HEK293 (cell line): Measurements from ENCODE around the gene TCF3.
A peak's percentile ranks its signal among the peaks of the same experiment; 100 is the strongest.

Experiments used
- CTCF ChIA-PET: fragments of 350-600 bp; formaldehyde crosslinking; extraction: SDS; loops from one replicate; lab custom pipeline; 2021; ENCODE audit warnings: antibody characterized with exemption; lab: Yijun Ruan, JAX
- POLR2A ChIA-PET: fragments of 300-600 bp; formaldehyde crosslinking; extraction: SDS; loops from one replicate; lab custom pipeline; 2020; ENCODE audit warnings: antibody characterized with exemption, inconsistent platforms; lab: Yijun Ruan, JAX
- H3K27ac ChIP-seq: fragments of 200-500 bp; sonication (Bioruptor generic); 2 replicates; pipeline ENCODE4 v1.5.1; 2014; ENCODE audit warnings: low read depth, low read length, control low read depth, inconsistent platforms; ENCODE audit errors: extremely low read depth
- H3K36me3 ChIP-seq, 2 experiments: fragments of 200-500 bp in 1 of 2; sonication (Bioruptor generic) in 1 of 2; 1 replicate in 1 of 2; 2 replicates in 1 of 2; pipeline ENCODE4 v1.5.1; 2014 to 2017; ENCODE audit warnings: inconsistent platforms in 2 of 2, low read length in 2 of 2; ENCODE audit not compliant: control insufficient read depth in 2 of 2, insufficient read depth in 1 of 2
- H3K4me1 ChIP-seq: fragments of 200-500 bp; sonication (Bioruptor generic); 2 replicates; pipeline ENCODE4 v1.5.1; 2014; ENCODE audit warnings: mild to moderate bottlenecking, low read length, inconsistent platforms; ENCODE audit not compliant: control insufficient read depth, insufficient read depth
- H3K4me3 ChIP-seq: 2 replicates; pipeline ENCODE4 v1.5.1; 2011; ENCODE audit warnings: low read depth, mild to moderate bottlenecking, control low read depth, low read length, moderate library complexity
- H3K9me3 ChIP-seq: fragments of 200-500 bp; sonication (Bioruptor generic); 2 replicates; pipeline ENCODE4 v1.5.1; 2014; ENCODE audit warnings: low read depth, low read length, inconsistent platforms; ENCODE audit not compliant: control insufficient read depth, insufficient read depth
- FEZF1 ChIP-seq: fragments of 450-650 bp; formaldehyde crosslinking; IDR thresholded peaks from 2 replicates; pipeline ENCODE4 v1.5.1; 2016; ENCODE audit warnings: missing biosample characterization, missing genetic modification characterization
- KLF7 ChIP-seq: fragments of 450-650 bp; formaldehyde crosslinking; IDR thresholded peaks from 2 replicates; pipeline ENCODE4 v1.5.1; 2016; ENCODE audit warnings: missing biosample characterization, missing genetic modification characterization, borderline replicate concordance
- OSR2 ChIP-seq: fragments of 450-650 bp; formaldehyde crosslinking; IDR thresholded peaks from 2 replicates; pipeline ENCODE4 v1.5.1; 2016; ENCODE audit warnings: missing biosample characterization, missing genetic modification characterization
- PATZ1 ChIP-seq: fragments of 450-650 bp; formaldehyde crosslinking; IDR thresholded peaks from 2 replicates; pipeline ENCODE4 v1.5.1; 2016; ENCODE audit warnings: missing biosample characterization, missing genetic modification characterization
- PRDM1 ChIP-seq: fragments of 450-650 bp; formaldehyde crosslinking; IDR thresholded peaks from 2 replicates; pipeline ENCODE4; 2016; ENCODE audit warnings: missing biosample characterization, missing genetic modification characterization
- SCRT1 ChIP-seq: fragments of 450-650 bp; formaldehyde crosslinking; IDR thresholded peaks from 2 replicates; pipeline ENCODE4 v1.5.1; 2016; ENCODE audit warnings: missing biosample characterization, missing genetic modification characterization, borderline replicate concordance
- SCRT2 ChIP-seq: fragments of 450-650 bp; formaldehyde crosslinking; IDR thresholded peaks from 2 replicates; pipeline ENCODE4 v1.5.1; 2016; ENCODE audit warnings: missing biosample characterization, missing genetic modification characterization
- YY1 ChIP-seq: fragments of 450-650 bp; formaldehyde crosslinking; IDR thresholded peaks from 2 replicates; pipeline ENCODE4 v1.5.1; 2018; ENCODE audit warnings: missing biosample characterization, missing genetic modification characterization
- ZBTB44 ChIP-seq: fragments of 450-650 bp; IDR thresholded peaks from 2 replicates; pipeline ENCODE4 v1.5.1; 2018; ENCODE audit warnings: missing biosample characterization, mild to moderate bottlenecking, missing genetic modification characterization
- ZFP3 ChIP-seq: fragments of 450-650 bp; formaldehyde crosslinking; IDR thresholded peaks from 2 replicates; pipeline ENCODE4 v1.5.1; 2016; ENCODE audit warnings: low read depth, missing biosample characterization, missing genetic modification characterization
- ZFP69B ChIP-seq: fragments of 450-650 bp; formaldehyde crosslinking; IDR thresholded peaks from 2 replicates; pipeline ENCODE4 v1.5.1; 2016; ENCODE audit warnings: missing biosample characterization, missing genetic modification characterization
- ZNF121 ChIP-seq: fragments of 450-650 bp; formaldehyde crosslinking; IDR thresholded peaks from 2 replicates; pipeline ENCODE4 v1.5.1; 2016; ENCODE audit warnings: missing biosample characterization, missing genetic modification characterization
- ZNF140 ChIP-seq: fragments of 450-650 bp; formaldehyde crosslinking; IDR thresholded peaks from 2 replicates; pipeline ENCODE4 v1.5.1; 2016; ENCODE audit warnings: missing biosample characterization, missing genetic modification characterization
- ZNF211 ChIP-seq: fragments of 450-650 bp; formaldehyde crosslinking; IDR thresholded peaks from 2 replicates; pipeline ENCODE4 v1.5.1; 2016; ENCODE audit warnings: low read depth, missing biosample characterization, missing genetic modification characterization
- ZNF239 ChIP-seq: fragments of 450-650 bp; formaldehyde crosslinking; IDR thresholded peaks from 2 replicates; pipeline ENCODE4 v1.5.1; 2016; ENCODE audit warnings: missing biosample characterization, missing genetic modification characterization
- ZNF416 ChIP-seq: fragments of 450-650 bp; formaldehyde crosslinking; IDR thresholded peaks from 2 replicates; pipeline ENCODE4 v1.5.1; 2016; ENCODE audit warnings: missing biosample characterization, missing genetic modification characterization
- ZNF514 ChIP-seq: fragments of 450-650 bp; formaldehyde crosslinking; IDR thresholded peaks from 2 replicates; pipeline ENCODE4 v1.5.1; 2016; ENCODE audit warnings: missing biosample characterization, missing genetic modification characterization
- ZNF521 ChIP-seq: fragments of 450-650 bp; formaldehyde crosslinking; IDR thresholded peaks from 2 replicates; pipeline ENCODE4 v1.5.1; 2017; ENCODE audit warnings: missing biosample characterization, mild to moderate bottlenecking, missing genetic modification characterization
- ZNF600 ChIP-seq: fragments of 450-650 bp; formaldehyde crosslinking; IDR thresholded peaks from 2 replicates; pipeline ENCODE4 v1.5.1; 2016; ENCODE audit warnings: missing biosample characterization, missing genetic modification characterization
- ZNF654 ChIP-seq: fragments of 450-650 bp; formaldehyde crosslinking; IDR thresholded peaks from 2 replicates; pipeline ENCODE4 v1.5.1; 2016; ENCODE audit warnings: low read depth, missing biosample characterization, missing genetic modification characterization
- ZNF701 ChIP-seq: fragments of 450-650 bp; formaldehyde crosslinking; IDR thresholded peaks from 2 replicates; pipeline ENCODE4 v1.5.1; 2016; ENCODE audit warnings: missing biosample characterization, missing genetic modification characterization
- ZNF704 ChIP-seq: fragments of 450-650 bp; formaldehyde crosslinking; IDR thresholded peaks from 2 replicates; pipeline ENCODE4 v1.5.1; 2016; ENCODE audit warnings: missing biosample characterization, missing genetic modification characterization
- ZNF791 ChIP-seq: fragments of 450-650 bp; formaldehyde crosslinking; IDR thresholded peaks from 2 replicates; pipeline ENCODE4 v1.5.1; 2016; ENCODE audit warnings: missing biosample characterization, missing genetic modification characterization
- TF ChIP-seq, protein P1 (sequence below): fragments of 450-650 bp; formaldehyde crosslinking; IDR thresholded peaks from 2 replicates; pipeline ENCODE4 v1.5.1; 2016; ENCODE audit warnings: missing biosample characterization, missing genetic modification characterization, low read depth
- TF ChIP-seq, protein P2 (sequence below): fragments of 450-650 bp; formaldehyde crosslinking; IDR thresholded peaks from 2 replicates; pipeline ENCODE4 v1.5.1; 2016; ENCODE audit warnings: missing biosample characterization, missing genetic modification characterization

The TCF3 gene

DNA sequence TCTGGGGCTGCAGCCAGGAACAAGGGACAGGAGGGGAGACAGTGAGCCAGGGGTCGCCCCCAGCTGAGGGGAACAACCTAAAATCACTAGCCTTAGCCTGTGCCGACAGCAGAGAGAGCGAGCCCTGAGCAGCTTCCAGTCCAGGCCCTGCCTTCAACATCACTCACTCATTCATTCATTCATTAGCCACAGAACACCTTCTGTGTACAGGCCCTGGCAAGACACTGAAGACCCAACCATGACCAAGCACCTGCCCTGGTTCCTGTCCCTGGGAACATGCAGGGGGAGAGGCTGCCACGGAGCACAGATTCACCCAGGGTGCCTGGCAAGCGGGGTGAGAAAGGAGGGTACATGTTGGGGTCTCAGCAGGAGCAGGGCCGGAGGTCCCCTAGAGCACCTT, 89.2 kb downstream of the TCF3 start (continued):
- TF ChIP-seq KLF7 (tag by site-specific recombination) (no peak), ZFP69B (tag by site-specific recombination) (no peak), FEZF1 (no peak)
- TF ChIP-seq, all 188 proteins: peak for 3

DNA sequence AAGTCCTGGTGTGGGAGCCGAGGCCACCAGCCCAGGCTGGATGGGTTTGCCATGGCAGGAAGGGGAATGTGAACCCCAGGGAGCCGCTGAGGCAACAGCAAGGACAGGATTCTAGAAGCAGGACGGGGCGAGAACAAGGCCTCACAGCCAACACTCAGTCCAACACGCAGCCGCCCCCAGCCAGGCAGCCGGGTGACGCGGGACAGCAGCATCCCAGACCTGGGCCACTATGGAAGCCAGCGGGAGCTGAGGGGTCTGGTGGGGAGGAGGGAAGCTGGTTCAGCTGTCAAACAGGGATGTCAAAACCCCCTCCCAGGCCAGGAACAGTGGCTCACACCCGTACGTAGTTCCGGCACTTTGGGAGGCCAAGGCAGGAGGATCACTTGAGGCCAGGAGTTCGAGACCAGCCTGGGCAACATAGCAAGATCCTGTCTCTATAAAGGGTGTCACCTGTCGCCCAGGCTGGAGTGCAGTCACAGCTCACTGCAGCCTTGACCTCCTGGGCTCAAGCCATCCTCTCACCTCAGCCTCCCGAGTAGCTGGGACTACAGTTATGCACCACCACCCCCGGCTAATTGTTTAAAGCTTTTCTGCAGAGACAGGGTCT, 91.1 kb downstream of the TCF3 start:
- TF ChIP-seq SCRT1 (tag by site-specific recombination) (0 out of 2 replicates have a peak, but pooled peaks have one; percentile 16), ZBTB44 (tag by site-specific recombination) (no peak), PRDM1 (tag by site-specific recombination) (no peak), ZNF514 (tag by site-specific recombination) (no peak), ZNF521 (tag by site-specific recombination) (no peak), SCRT2 (tag by site-specific recombination) (0 out of 2 replicates have a peak, but pooled peaks have one; percentile 34), ZNF600 (peak; percentile 62), ZNF704 (tag by site-specific recombination) (no peak), ZNF140 (tag by site-specific recombination) (no peak), FEZF1 (no peak), ZNF239 (tag by site-specific recombination) (no peak), ZNF791 (tag by site-specific recombination) (no peak), ZNF121 (tag by site-specific recombination) (peak; percentile 93), ZFP3 (no peak), OSR2 (tag by site-specific recombination) (no peak)
- TF ChIP-seq, protein P1, sequence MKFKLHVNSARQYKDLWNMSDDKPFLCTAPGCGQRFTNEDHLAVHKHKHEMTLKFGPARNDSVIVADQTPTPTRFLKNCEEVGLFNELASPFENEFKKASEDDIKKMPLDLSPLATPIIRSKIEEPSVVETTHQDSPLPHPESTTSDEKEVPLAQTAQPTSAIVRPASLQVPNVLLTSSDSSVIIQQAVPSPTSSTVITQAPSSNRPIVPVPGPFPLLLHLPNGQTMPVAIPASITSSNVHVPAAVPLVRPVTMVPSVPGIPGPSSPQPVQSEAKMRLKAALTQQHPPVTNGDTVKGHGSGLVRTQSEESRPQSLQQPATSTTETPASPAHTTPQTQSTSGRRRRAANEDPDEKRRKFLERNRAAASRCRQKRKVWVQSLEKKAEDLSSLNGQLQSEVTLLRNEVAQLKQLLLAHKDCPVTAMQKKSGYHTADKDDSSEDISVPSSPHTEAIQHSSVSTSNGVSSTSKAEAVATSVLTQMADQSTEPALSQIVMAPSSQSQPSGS (tag by site-specific recombination), result no peak
- H3K9me3 ChIP-seq, result no peaks in the 10 kb centered on the region
- no peak overlapping the region for H3K4me3 ChIP-seq
- no peak overlapping the region for H3K27ac ChIP-seq
- peaks cover 4 to 19% of the 10 kb centered on the region in 2 experiments; a peak in 2 of 3 replicates for H3K36me3 ChIP-seq
- H3K4me1 ChIP-seq, result no peaks in the 10 kb centered on the region
- ChIA-PET CTCF (interaction anchor here (0.5 to 1.0 kb wide), 2 partner anchors 15 to 265 kb away, joined by 3 read pairs; no protein-coding TSS in a partner anchor), POLR2A (no interaction called here)

DNA sequence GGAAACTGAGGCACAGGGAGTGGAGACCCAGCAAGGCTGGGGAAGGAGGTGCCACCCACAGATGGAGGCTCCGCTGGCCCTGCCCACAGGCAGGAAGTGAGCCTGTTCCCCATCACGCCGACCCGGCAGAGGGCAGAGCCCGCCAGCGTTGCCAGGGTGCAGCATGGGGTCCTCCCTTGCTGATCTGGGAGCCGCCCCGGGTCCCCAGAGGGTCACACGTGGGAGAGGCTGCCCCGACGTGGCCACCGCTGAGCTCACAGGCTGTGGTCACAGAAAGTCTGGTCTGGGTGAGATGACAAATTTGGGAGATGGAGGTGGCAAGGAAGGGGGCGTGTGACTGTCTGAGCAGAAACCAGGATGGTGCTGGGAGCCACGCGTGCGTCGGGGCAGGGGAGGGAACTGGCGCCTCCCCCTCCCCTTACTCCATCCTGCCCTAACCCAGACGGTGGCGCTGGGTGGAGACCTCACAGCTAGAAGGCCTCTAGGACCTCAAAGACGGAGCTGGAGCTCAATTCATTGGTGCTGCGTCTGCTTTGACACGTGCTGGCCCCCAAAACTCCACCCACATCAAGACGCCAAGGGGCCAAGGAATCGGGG, 92.0 kb downstream of the TCF3 start:
- ChIA-PET POLR2A (no interaction called here), CTCF (interaction anchor here (0.6 kb wide), 1 partner anchor 283 kb away, joined by 4 read pairs; no protein-coding TSS in a partner anchor)
- Histone ChIP-seq H3K36me3 (peaks cover 4 to 17% of the 10 kb centered on the region in 2 experiments; a peak in 2 of 3 replicates), H3K4me3 (no peak overlapping the region), H3K9me3 (no peaks in the 10 kb centered on the region), H3K4me1 (no peaks in the 10 kb centered on the region), H3K27ac (no peak overlapping the region)
- TF ChIP-seq, protein P2, sequence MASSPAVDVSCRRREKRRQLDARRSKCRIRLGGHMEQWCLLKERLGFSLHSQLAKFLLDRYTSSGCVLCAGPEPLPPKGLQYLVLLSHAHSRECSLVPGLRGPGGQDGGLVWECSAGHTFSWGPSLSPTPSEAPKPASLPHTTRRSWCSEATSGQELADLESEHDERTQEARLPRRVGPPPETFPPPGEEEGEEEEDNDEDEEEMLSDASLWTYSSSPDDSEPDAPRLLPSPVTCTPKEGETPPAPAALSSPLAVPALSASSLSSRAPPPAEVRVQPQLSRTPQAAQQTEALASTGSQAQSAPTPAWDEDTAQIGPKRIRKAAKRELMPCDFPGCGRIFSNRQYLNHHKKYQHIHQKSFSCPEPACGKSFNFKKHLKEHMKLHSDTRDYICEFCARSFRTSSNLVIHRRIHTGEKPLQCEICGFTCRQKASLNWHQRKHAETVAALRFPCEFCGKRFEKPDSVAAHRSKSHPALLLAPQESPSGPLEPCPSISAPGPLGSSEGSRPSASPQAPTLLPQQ (tag by site-specific recombination), result no peak
- TF ChIP-seq PATZ1 (tag by site-specific recombination) (no peak), ZNF211 (tag by site-specific recombination) (no peak), ZNF701 (tag by site-specific recombination) (no peak), FEZF1 (no peak), ZNF416 (no peak), ZNF654 (tag by site-specific recombination) (no peak), YY1 (tag by site-specific recombination) (no peak)
